ENCODE data around the gene INPP5K.
"Not testable (repeated sequence)": the region's sequence is repeated elsewhere in the genome, so short reads cannot be mapped to it uniquely, and the experiment has no call there.

Gene INPP5K

GRCh38 chr17:1467898-1468492, 48.4 kb downstream of the INPP5K start:
- DNase-seq: no peak

- no peak for DNase-seq
Measured at GRCh38 chr17:1467258-1467657, 49.2 kb downstream of the INPP5K start.

- DNase-seq: no peak
Measured at GRCh38 chr17:1464186-1464585, 52.2 kb downstream of the INPP5K start.

GRCh38 chr17:1462164-1463112, 54.0 kb downstream of the INPP5K start:
- DNase-seq: no peak

GRCh38 chr17:1461198-1461944, 55.0 kb downstream of the INPP5K start:
- DNase-seq: no peak

GRCh38 chr17:1460233-1460632, 56.2 kb downstream of the INPP5K start:
- no peak for DNase-seq

GRCh38 chr17:1455797-1456599, 60.4 kb downstream of the INPP5K start, which contains the start of gene CRK:
Gene CRK, minus strand, starts transcription at chr17:1456232. Its CDS starts 115 bp downstream, at chr17:1456117.
- peak; percentile 97 for DNase-seq

- peak; percentile 71 for DNase-seq
Measured at GRCh38 chr17:1455291-1455796, 61.1 kb downstream of the INPP5K start.

GRCh38 chr17:1454541-1454940, 61.9 kb downstream of the INPP5K start:
- no peak for DNase-seq

GRCh38 chr17:1453694-1454093, 62.7 kb downstream of the INPP5K start:
- not testable (repeated sequence) for DNase-seq

- DNase-seq: no peak
Measured at GRCh38 chr17:1452836-1453235, 63.6 kb downstream of the INPP5K start.

GRCh38 chr17:1450261-1450660, 66.2 kb downstream of the INPP5K start:
- not testable (repeated sequence) for DNase-seq

- DNase-seq: no peak
Measured at GRCh38 chr17:1449412-1449967, 66.9 kb downstream of the INPP5K start.

- no peak for DNase-seq
Measured at GRCh38 chr17:1447052-1447451, 69.4 kb downstream of the INPP5K start.

- DNase-seq: no peak
Measured at GRCh38 chr17:1446201-1446600, 70.2 kb downstream of the INPP5K start.

- not testable (repeated sequence) for DNase-seq
Measured at GRCh38 chr17:1445695-1446094, 70.7 kb downstream of the INPP5K start.

All from right kidney (tissue), 1 donor.